HepG2 (cell line): ENCODE data around the gene TAB3. TPM values are rescaled to one million over a fixed set of nuclear protein-coding genes. Genes with fewer than 3 reads are reported as not detected.

Experiments
- CEBPZ ChIP-seq: IDR thresholded peaks from 2 replicates; pipeline ENCODE4 v1.6.1; 2012; ENCODE audit warnings: low read length, improper control_type of control experiment
- NR0B2 ChIP-seq: sonication (generic); formaldehyde crosslinking; IDR thresholded peaks from 2 replicates; pipeline ENCODE4 v1.4.0; 2020; ENCODE audit warnings: mild to moderate bottlenecking, missing genetic modification reagents
- SNAPC5 ChIP-seq: sonication (generic); formaldehyde crosslinking; IDR thresholded peaks from 2 replicates; pipeline ENCODE4 v1.8.1; 2023; ENCODE audit warnings: mild to moderate bottlenecking, missing genetic modification reagents, borderline replicate concordance
- SOX5 ChIP-seq: IDR thresholded peaks from 2 replicates; pipeline ENCODE4 v1.6.1; 2016; ENCODE audit warnings: borderline replicate concordance
- SRF ChIP-seq: IDR thresholded peaks from 2 replicates; pipeline ENCODE4 v1.6.1; 2011; ENCODE audit warnings: mild to moderate bottlenecking, low read depth, low read length, moderate library complexity
- ZNF362 ChIP-seq: sonication (generic); formaldehyde crosslinking; IDR thresholded peaks from 2 replicates; pipeline ENCODE4 v1.4.0; 2020; ENCODE audit warnings: missing genetic modification reagents, mild to moderate bottlenecking, borderline replicate concordance
- ZNF563 ChIP-seq: sonication (generic); formaldehyde crosslinking; IDR thresholded peaks from 2 replicates; pipeline ENCODE4 v1.8.0; 2022; ENCODE audit warnings: mild to moderate bottlenecking, moderate library complexity, missing genetic modification reagents
- ZNF577 ChIP-seq: sonication (generic); formaldehyde crosslinking; IDR thresholded peaks from 2 replicates; pipeline ENCODE4 v1.4.0; 2020; ENCODE audit warnings: mild to moderate bottlenecking, low read depth, missing genetic modification reagents, borderline replicate concordance
- ZNF614 ChIP-seq: IDR thresholded peaks from 2 replicates; pipeline ENCODE4 v1.6.1; 2018; ENCODE audit warnings: missing biosample characterization, missing genetic modification reagents, inconsistent platforms, borderline replicate concordance
- ZNF652 ChIP-seq: IDR thresholded peaks from 2 replicates; pipeline ENCODE4 v1.6.1; 2016; ENCODE audit warnings: low read depth, borderline replicate concordance
- ZNF75D ChIP-seq: sonication (generic); formaldehyde crosslinking; IDR thresholded peaks from 2 replicates; pipeline ENCODE4 v1.8.1; 2023; ENCODE audit warnings: missing genetic modification reagents, mild to moderate bottlenecking, borderline replicate concordance
- ZNF782 ChIP-seq: sonication (generic); formaldehyde crosslinking; IDR thresholded peaks from 2 replicates; pipeline ENCODE4 v1.4.0; 2020; ENCODE audit warnings: missing genetic modification reagents, mild to moderate bottlenecking, borderline replicate concordance
- polyA plus RNA-seq, 8 experiments: library from polyadenylated mRNA; depleted of rRNA in 3 of 8; stranded (reverse) in 7 of 8; unstranded in 1 of 8; fragments of >200 nt; fragmentation: Illumina TruSeq in 4 of 8; extraction: Trizol in 4 of 8; gene quantifications; 2 replicates each; pipeline versions ENCODE4 v1.2.1 to v1.2.3, GENCODE V29; 2011 to 2016; ENCODE audit warnings: low read depth in 4 of 8, missing spikeins in 1 of 8, mixed read lengths in 1 of 8; ENCODE audit not compliant: insufficient read depth in 1 of 8
- total RNA-seq, 5 experiments: library from RNA; depleted of rRNA; stranded (reverse); fragments of >200 nt; fragmentation: Illumina TruSeq; extraction: Trizol; gene quantifications; 2 replicates each; pipeline ENCODE4 v1.2.3, GENCODE V29; 2016; ENCODE audit warnings: low read depth in 1 of 5

The TAB3 gene
- total and polyA plus RNA-seq, 2 of the 13 experiments (the other 11 are each of a cell fraction or from before 2014, with no cell fraction given), result 27.2 to 59.8 TPM

- no peak for TF ChIP-seq ZNF563 (CRISPR knock-in tag)
- TF ChIP-seq ZNF782 (CRISPR knock-in tag), result no peak
- TF ChIP-seq ZNF75D (CRISPR knock-in tag), result no peak
- TF ChIP-seq SNAPC5 (CRISPR knock-in tag), result no peak
- TF ChIP-seq SRF, result no peak
- TF ChIP-seq ZNF614, result no peak
- TF ChIP-seq ZNF652 (CRISPR knock-in tag), result peak; percentile 55; the same call in 1 of the 2 replicates
- peak; percentile 29; the same call in 1 of the 2 replicates for TF ChIP-seq SOX5 (CRISPR knock-in tag)
- TF ChIP-seq NR0B2 (CRISPR knock-in tag), result no peak
- TF ChIP-seq ZNF577 (CRISPR knock-in tag), result no peak
- no peak for TF ChIP-seq CEBPZ
- peak; percentile 55; the same call in 1 of the 2 replicates for TF ChIP-seq ZNF362 (CRISPR knock-in tag)
These were observed 76.7 kb downstream of the TAB3 start (continued) for GRCh38 chrX:30812326-30812725.
